ENCODE data around the gene MVP. TPM values are rescaled to one million over a fixed set of nuclear protein-coding genes. Genes with fewer than 3 reads are reported as not detected.

Gene MVP
- total RNA-seq, 2 experiments from 2014 or later = 6.3 to 6.8 TPM

- Histone ChIP-seq H3K4me1 (ENCODE audit: insufficient read depth, low read length, poor library complexity, severe bottlenecking) (peaks cover 53% of the 10 kb centered on the region), H3K36me3 (ENCODE audit: insufficient read depth, low read length) (peaks cover 42% of the 10 kb centered on the region)
- intact Hi-C loops (cut with micrococcal nuclease; ENCODE audit: unreplicated experiment) = no loop called here
Measured at GRCh38 chr16:29810699-29811169, 9.5 kb upstream of the MVP start.

GRCh38 chr16:29811170-29811895, 8.9 kb upstream of the MVP start:
- intact Hi-C loops (cut with micrococcal nuclease; ENCODE audit: unreplicated experiment) = no loop called here
- no TSS peak for BruUV-seq (replicated peaks)
- peak overlapping the region; percentile 93 for H3K4me2 ChIP-seq (ENCODE audit: low read length)
- H3K36me3 ChIP-seq (ENCODE audit: insufficient read depth, low read length) = peaks cover 42% of the 10 kb centered on the region
- POLR2A ChIA-PET = no interaction called here
- H3K27ac ChIP-seq (ENCODE audit: low read depth, low read length, poor library complexity, severe bottlenecking) = no peak overlapping the region
- peaks cover 53% of the 10 kb centered on the region for H3K4me1 ChIP-seq (ENCODE audit: insufficient read depth, low read length, poor library complexity, severe bottlenecking)
- DNase-seq (ENCODE audit: low spot score) = peak; percentile 72
- H2AFZ ChIP-seq (ENCODE audit: low read length) = no peak overlapping the region
- CTCF ChIA-PET (ENCODE audit: unreplicated experiment) = no interaction called here
- no peaks in the 10 kb centered on the region for H3K9me3 ChIP-seq (ENCODE audit: low read length)
- no peak for TF ChIP-seq EZH2phosphoT487 (IDR thresholded peaks at IDR 0.05; ENCODE audit: borderline replicate concordance, low read depth, low read length)
- TF ChIP-seq, protein P1, sequence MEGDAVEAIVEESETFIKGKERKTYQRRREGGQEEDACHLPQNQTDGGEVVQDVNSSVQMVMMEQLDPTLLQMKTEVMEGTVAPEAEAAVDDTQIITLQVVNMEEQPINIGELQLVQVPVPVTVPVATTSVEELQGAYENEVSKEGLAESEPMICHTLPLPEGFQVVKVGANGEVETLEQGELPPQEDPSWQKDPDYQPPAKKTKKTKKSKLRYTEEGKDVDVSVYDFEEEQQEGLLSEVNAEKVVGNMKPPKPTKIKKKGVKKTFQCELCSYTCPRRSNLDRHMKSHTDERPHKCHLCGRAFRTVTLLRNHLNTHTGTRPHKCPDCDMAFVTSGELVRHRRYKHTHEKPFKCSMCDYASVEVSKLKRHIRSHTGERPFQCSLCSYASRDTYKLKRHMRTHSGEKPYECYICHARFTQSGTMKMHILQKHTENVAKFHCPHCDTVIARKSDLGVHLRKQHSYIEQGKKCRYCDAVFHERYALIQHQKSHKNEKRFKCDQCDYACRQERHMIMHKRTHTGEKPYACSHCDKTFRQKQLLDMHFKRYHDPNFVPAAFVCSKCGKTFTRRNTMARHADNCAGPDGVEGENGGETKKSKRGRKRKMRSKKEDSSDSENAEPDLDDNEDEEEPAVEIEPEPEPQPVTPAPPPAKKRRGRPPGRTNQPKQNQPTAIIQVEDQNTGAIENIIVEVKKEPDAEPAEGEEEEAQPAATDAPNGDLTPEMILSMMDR (conservative IDR thresholded peaks at IDR 0.05; ENCODE audit: low read length) = no peak
- no peaks in the 10 kb centered on the region for H3K9me2 ChIP-seq (ENCODE audit: insufficient read depth, low read length)
- H4K20me1 ChIP-seq (ENCODE audit: insufficient read depth, low read length) = peaks cover 18% of the 10 kb centered on the region
- peak overlapping the region; percentile 83 for H3K4me3 ChIP-seq (ENCODE audit: low read depth, low read length, poor library complexity, severe bottlenecking)
- peaks cover 15% of the 10 kb centered on the region; the same call in 1 of the 2 replicates for H3K79me2 ChIP-seq (ENCODE audit: insufficient read depth, low read depth, low read length)

More at GRCh38 chr16:29810699-29811169, 9.5 kb upstream of the MVP start:
- POLR2A ChIA-PET = no interaction called here
- BruUV-seq (replicated peaks) = TSS peak; percentile 96
- CTCF ChIA-PET (ENCODE audit: unreplicated experiment) = no interaction called here
- no peaks in the 10 kb centered on the region for H3K9me2 ChIP-seq (ENCODE audit: insufficient read depth, low read length)
- peak overlapping the region; percentile 83 for H3K4me3 ChIP-seq (ENCODE audit: low read depth, low read length, poor library complexity, severe bottlenecking)
- no peak for TF ChIP-seq EZH2phosphoT487 (IDR thresholded peaks at IDR 0.05; ENCODE audit: borderline replicate concordance, low read depth, low read length)
- H3K9me3 ChIP-seq (ENCODE audit: low read length) = no peaks in the 10 kb centered on the region
- H3K4me2 ChIP-seq (ENCODE audit: low read length) = peak overlapping the region; percentile 93
- peaks cover 15% of the 10 kb centered on the region; the same call in 1 of the 2 replicates for H3K79me2 ChIP-seq (ENCODE audit: insufficient read depth, low read depth, low read length)
- H4K20me1 ChIP-seq (ENCODE audit: insufficient read depth, low read length) = peaks cover 18% of the 10 kb centered on the region
- no peak overlapping the region for H2AFZ ChIP-seq (ENCODE audit: low read length)
- DNase-seq (ENCODE audit: low spot score) = no peak
- H3K27ac ChIP-seq (ENCODE audit: low read depth, low read length, poor library complexity, severe bottlenecking) = peak overlapping the region; percentile 16

GRCh38 chr16:29811896-29812665, 8.2 kb upstream of the MVP start, which contains the start of gene PRRT2:
Gene PRRT2, plus strand, starts transcription at chr16:29812193. Its CDS starts 862 bp downstream, at chr16:29813055.
- Histone ChIP-seq H2AFZ (ENCODE audit: low read length) (no peak within 1 kb of the TSS), H3K79me2 (ENCODE audit: insufficient read depth, low read depth, low read length) (peaks cover 19% of the 10 kb centered on the region; the same call in 1 of the 2 replicates), H3K4me3 (ENCODE audit: low read depth, low read length, poor library complexity, severe bottlenecking) (peak within 1 kb of the TSS; percentile 83), H3K9me3 (ENCODE audit: low read length) (no peaks in the 10 kb centered on the region), H3K27ac (ENCODE audit: low read depth, low read length, poor library complexity, severe bottlenecking) (no peak within 1 kb of the TSS), H3K9me2 (ENCODE audit: insufficient read depth, low read length) (no peaks in the 10 kb centered on the region), H3K4me2 (ENCODE audit: low read length) (peak within 1 kb of the TSS; percentile 93), H3K36me3 (ENCODE audit: insufficient read depth, low read length) (peaks cover 42% of the 10 kb centered on the region), H3K4me1 (ENCODE audit: insufficient read depth, low read length, poor library complexity, severe bottlenecking) (peaks cover 53% of the 10 kb centered on the region), H4K20me1 (ENCODE audit: insufficient read depth, low read length) (peaks cover 18% of the 10 kb centered on the region)
- no peak for TF ChIP-seq EZH2phosphoT487 (IDR thresholded peaks at IDR 0.05; ENCODE audit: borderline replicate concordance, low read depth, low read length)
- TF ChIP-seq, protein P1 (conservative IDR thresholded peaks at IDR 0.05; ENCODE audit: low read length) = no peak
- BruUV-seq (replicated peaks) = no TSS peak
- intact Hi-C loops (cut with micrococcal nuclease; ENCODE audit: unreplicated experiment) = no loop called here
- ChIA-PET CTCF (ENCODE audit: unreplicated experiment) (no interaction called here), POLR2A (no interaction called here)
- DNase-seq (ENCODE audit: low spot score) = no peak

Measured in OCI-LY7 (cell line).